Keratinocyte (primary cell): ENCODE data around the gene MORF4L1.

Source experiments
- EZH2 ChIP-seq: IDR thresholded peaks from one replicate; pipeline ENCODE4 v1.6.1; 2012; ENCODE audit warnings: inconsistent platforms, mild to moderate bottlenecking, low read length, moderate library complexity
- TF ChIP-seq, protein P1 (sequence below), 3 experiments: IDR thresholded peaks in 1 of 3; conservative IDR thresholded peaks in 1 of 3; optimal IDR thresholded peaks in 1 of 3; 2 replicates in 2 of 3; 3 replicates in 1 of 3; pipeline versions ENCODE3 to v1.5.1; 2011; ENCODE audit warnings: low read length in 3 of 3, mild to moderate bottlenecking in 3 of 3, moderate library complexity in 2 of 3, control low read depth in 1 of 3, inconsistent platforms in 1 of 3; ENCODE audit not compliant: insufficient read depth in 2 of 3; ENCODE audit errors: extremely low read depth in 1 of 3

DNA sequence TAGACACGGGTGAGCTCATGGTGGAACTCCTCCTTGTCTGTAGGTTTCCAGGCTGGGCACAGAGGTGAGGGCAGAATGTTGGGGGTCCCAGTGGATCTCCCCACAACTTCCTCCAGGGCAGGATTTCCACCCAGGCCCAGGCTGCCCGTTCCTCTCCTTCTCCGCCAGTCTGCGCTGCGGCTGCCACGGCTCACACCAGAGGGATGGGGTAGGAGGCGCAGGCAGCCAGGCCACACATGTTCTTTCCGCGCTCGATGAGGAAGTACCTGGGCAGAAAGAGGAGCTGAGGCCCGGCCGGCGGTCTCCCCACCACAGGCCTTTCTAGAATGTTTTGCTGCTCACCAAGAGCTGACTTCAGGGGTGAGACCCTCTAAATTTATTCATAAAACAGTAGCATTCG lies 49.2 kb downstream of the MORF4L1 start:
- TF ChIP-seq, protein P1, sequence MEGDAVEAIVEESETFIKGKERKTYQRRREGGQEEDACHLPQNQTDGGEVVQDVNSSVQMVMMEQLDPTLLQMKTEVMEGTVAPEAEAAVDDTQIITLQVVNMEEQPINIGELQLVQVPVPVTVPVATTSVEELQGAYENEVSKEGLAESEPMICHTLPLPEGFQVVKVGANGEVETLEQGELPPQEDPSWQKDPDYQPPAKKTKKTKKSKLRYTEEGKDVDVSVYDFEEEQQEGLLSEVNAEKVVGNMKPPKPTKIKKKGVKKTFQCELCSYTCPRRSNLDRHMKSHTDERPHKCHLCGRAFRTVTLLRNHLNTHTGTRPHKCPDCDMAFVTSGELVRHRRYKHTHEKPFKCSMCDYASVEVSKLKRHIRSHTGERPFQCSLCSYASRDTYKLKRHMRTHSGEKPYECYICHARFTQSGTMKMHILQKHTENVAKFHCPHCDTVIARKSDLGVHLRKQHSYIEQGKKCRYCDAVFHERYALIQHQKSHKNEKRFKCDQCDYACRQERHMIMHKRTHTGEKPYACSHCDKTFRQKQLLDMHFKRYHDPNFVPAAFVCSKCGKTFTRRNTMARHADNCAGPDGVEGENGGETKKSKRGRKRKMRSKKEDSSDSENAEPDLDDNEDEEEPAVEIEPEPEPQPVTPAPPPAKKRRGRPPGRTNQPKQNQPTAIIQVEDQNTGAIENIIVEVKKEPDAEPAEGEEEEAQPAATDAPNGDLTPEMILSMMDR (optimal IDR thresholded peaks at IDR 0.05 in 1 of 3, IDR thresholded peaks at IDR 0.05 in 1 of 3, conservative IDR thresholded peaks at IDR 0.05 in 1 of 3; ENCODE audit: extremely low read depth in 1 of 3, insufficient read depth in 2 of 3, low read length in 3 of 3): no peak
- TF ChIP-seq EZH2: no peak
